Right lobe of liver (tissue), 6 donors: ENCODE data around the gene NANOS3. TPM values are rescaled to one million over a fixed set of nuclear protein-coding genes. Genes with fewer than 3 reads are reported as not detected.

Experiments
- ATAC-seq, 4 donors: fragments of 200-7000 bp; cut with Tn5 transposase; one replicate each; pipeline ENCODE4 v1.9.1; 2020; ENCODE audit warnings: mild to moderate bottlenecking in 4 of 4, moderate library complexity in 4 of 4
- DNase-seq, 3 donors: peaks; one replicate each; pipeline ENCODE4 v3.0.0-alpha.2; 2020
- H3K27ac ChIP-seq, 3 donors: fragments of 200-600 bp; one replicate each; pipeline ENCODE4 v1.8.0; 2022
- H3K27me3 ChIP-seq, 2 donors: fragments of 200-600 bp; one replicate each; pipeline ENCODE4 v1.8.0; 2022
- H3K36me3 ChIP-seq, 4 donors: fragments of 200-600 bp; sonication (generic) in 1 of 4; one replicate each; pipeline versions ENCODE4 v1.5.1 to v1.8.0; 2017 to 2022; ENCODE audit warnings: control low read depth in 1 of 4
- H3K4me1 ChIP-seq, 4 donors: fragments of 200-600 bp; sonication (generic) in 1 of 4; one replicate each; pipeline versions ENCODE4 v1.5.1 to v1.8.0; 2017 to 2022; ENCODE audit warnings: control low read depth in 1 of 4
- H3K4me3 ChIP-seq, 3 donors: fragments of 200-600 bp; one replicate each; pipeline ENCODE4 v1.8.0; 2022
- H3K9me3 ChIP-seq, 4 donors: fragments of 200-600 bp; sonication (generic) in 1 of 4; one replicate each; pipeline versions ENCODE4 v1.5.1 to v1.8.0; 2017 to 2022; ENCODE audit warnings: control low read depth in 1 of 4
- CTCF ChIP-seq, 4 donors: fragments of 200-600 bp in 3 of 4; fragments of 450-650 bp in 1 of 4; IDR thresholded peaks; one replicate each; pipeline versions ENCODE4 v1.5.1 to v1.8.0; 2016 to 2022; ENCODE audit warnings: antibody characterized with exemption in 4 of 4, mild to moderate bottlenecking in 2 of 4
- POLR2A ChIP-seq: fragments of 450-650 bp; IDR thresholded peaks from one replicate; pipeline ENCODE4 v1.6.1; 2017; ENCODE audit warnings: antibody characterized with exemption, mild to moderate bottlenecking
- WGBS: methylation state at CpG from one replicate; pipeline ENCODE4 v1.1.6; 2018; ENCODE audit warnings: low coverage, low lambda C conversion rate; ENCODE audit not compliant: insufficient coverage; ENCODE audit errors: missing lambda C conversion rate; 5-methylcytosine and 5-hydroxymethylcytosine counted together
- intact Hi-C, 2 donors: fragments of 100-400 bp; cut with DNase I; formaldehyde crosslinking; loops; one replicate each; pipeline versions ENCODE4 v1.11.2 to v1.14.1; 2022
- total RNA-seq, 6 experiments: library from RNA; depleted of rRNA in 2 of 6; stranded (reverse); fragments of >200 nt in 2 of 6; fragmentation: NEBNext Ultra II Directional in 3 of 6; extraction: Animal tissue kit (Norgen Biotek cat#: 25700) in 3 of 6; gene quantifications; one replicate each; pipeline versions ENCODE4 v1.1.0 to v1.2.4, GENCODE V29; 2016 to 2023
- donor health status: DM: no; HTN: yes; CAD: no.
- donor health status: DM: no; HTN: no; CAD: no.
- donor health status: DM: no; HTN: no; CAD: no.
- donor health status: DM: no; HTN: yes; CAD: no.
- donor health status: DM: no; HTN: yes; CAD: no.

NANOS3 gene
- total RNA-seq, 6 experiments from 2014 or later, result not detected

DNA sequence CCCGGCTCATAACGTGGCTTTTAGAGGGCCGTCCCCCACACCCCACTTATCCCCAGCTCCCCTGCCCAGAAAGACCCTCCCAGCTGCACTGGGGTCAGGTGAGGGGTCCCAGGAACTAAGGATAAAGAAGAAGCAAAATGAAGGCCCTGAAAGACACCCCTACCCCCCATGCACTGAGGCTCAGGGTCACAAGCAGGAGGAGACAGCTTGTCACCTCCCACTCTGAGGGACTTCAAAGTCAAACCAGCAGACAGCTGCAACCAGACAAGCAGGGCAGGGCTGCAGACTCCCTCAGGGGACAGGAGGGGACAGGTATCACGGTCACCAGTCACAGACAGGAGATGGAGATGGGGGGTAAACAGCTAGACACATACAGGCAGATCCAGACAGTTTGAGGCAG is 6.1 kb upstream of the NANOS3 start:
- DNase-seq (no peak), ATAC-seq (no peak)
- WGBS, result 83% methylated on average over 4 of the region's 4 CpGs
- Histone ChIP-seq H3K27me3 (peaks cover 0 to 7% of the 10 kb centered on the region in 2 donors), H3K9me3 (no peaks in the 10 kb centered on the region), H3K4me1 (peaks cover 0 to 2% (median 0%) of the 10 kb centered on the region in 4 donors), H3K27ac (no peak overlapping the region), H3K4me3 (no peak overlapping the region), H3K36me3 (no peaks in the 10 kb centered on the region)
- TF ChIP-seq POLR2A, result no peak
- TF ChIP-seq CTCF (IDR thresholded peaks at IDR 0.05), result no peak
- intact Hi-C loops, result no loop called here

DNA sequence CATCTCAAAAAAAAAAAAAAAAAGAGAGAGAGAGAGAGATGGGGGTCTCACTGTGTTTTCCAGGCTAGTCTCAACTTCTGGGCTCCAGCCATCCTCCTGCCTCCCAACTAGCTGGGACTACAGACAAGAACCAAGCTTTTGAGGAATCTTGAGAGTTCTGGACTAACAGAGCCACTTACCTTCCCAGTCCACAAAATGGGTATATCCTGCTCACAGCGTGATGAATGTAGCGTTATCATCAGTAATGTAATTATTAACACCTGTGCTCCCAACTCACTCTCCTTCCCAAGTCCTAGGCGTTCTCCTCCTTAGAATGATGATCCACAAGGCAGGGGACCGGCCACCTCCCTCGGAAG is 4.6 kb upstream of the NANOS3 start:
- intact Hi-C loops, result no loop called here
- H3K4me1 ChIP-seq, result no peaks in the 10 kb centered on the region
- H3K27me3 ChIP-seq, result peaks cover 0 to 7% of the 10 kb centered on the region in 2 donors
- no peaks in the 10 kb centered on the region for H3K9me3 ChIP-seq
- 24% methylated on average over 4 of the region's 5 CpGs for WGBS
- H3K4me3 ChIP-seq, result no peak overlapping the region
- H3K27ac ChIP-seq, result no peak overlapping the region
- no peak for DNase-seq
- ATAC-seq, result no peak
- TF ChIP-seq CTCF (IDR thresholded peaks at IDR 0.05), result no peak
- no peak for TF ChIP-seq POLR2A
- no peaks in the 10 kb centered on the region for H3K36me3 ChIP-seq

DNA sequence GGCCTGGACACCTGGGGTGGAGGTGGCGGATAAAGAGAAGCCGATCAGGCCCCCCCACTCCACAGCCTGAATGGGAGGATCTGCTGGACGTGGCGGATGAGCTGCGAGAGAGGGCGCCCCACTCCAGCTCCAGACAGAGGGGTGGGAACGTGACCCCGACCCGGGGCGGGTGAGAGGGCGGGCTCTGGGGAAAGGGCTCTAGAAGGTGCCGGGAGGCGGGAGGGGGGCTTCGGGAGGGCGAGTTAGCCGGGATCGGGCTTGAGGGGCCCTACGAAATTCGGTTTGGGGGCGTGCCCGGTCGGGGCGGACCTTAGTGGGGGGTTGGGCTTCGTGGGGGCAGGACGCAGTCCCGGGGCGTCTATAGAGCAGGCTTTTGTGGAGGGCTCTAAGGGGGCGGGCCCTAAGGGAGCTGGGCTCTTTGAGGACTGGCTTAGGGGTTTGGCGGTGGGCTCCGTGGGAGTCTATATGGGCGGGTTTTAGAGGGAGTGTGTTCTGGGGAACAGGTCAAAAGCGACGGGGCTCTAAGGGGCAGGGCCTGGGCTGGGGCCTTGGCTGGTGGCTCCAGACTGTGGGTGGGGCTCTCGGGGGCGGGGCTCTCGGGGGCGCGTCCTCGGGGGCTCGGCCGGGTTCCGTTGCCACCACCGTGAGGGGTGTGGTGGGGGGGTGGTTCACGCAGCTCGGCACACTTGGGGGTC is 4.1 kb upstream of the NANOS3 start:
- intact Hi-C loops, result no loop called here
- TF ChIP-seq CTCF (IDR thresholded peaks at IDR 0.05) (no peak), POLR2A (no peak)
- H3K4me1 ChIP-seq, result no peaks in the 10 kb centered on the region
- peaks cover 0 to 7% of the 10 kb centered on the region in 2 donors for H3K27me3 ChIP-seq
- H3K9me3 ChIP-seq, result no peaks in the 10 kb centered on the region
- H3K27ac ChIP-seq, result no peak overlapping the region
- WGBS, result 5% methylated on average over 20 of the region's 45 CpGs
- no peaks in the 10 kb centered on the region for H3K36me3 ChIP-seq
- peak overlapping the region in 2 of 3 donors; percentile 9 to 13 for H3K4me3 ChIP-seq
- ATAC-seq (peak; percentile 25 to 52 (median 47)), DNase-seq (peak in 1 of 3 donors; percentile 52)

GRCh38 chr19:13873834-13874515 is 3.0 kb upstream of the NANOS3 start:
- no peaks in the 10 kb centered on the region for H3K4me1 ChIP-seq
- ATAC-seq (no peak), DNase-seq (no peak)
- H3K27me3 ChIP-seq, result peaks cover 0 to 7% of the 10 kb centered on the region in 2 donors
- H3K36me3 ChIP-seq, result no peaks in the 10 kb centered on the region
- WGBS, result 39% methylated on average over 2 of the region's 35 CpGs
- intact Hi-C loops, result no loop called here
- H3K4me3 ChIP-seq, result no peak overlapping the region
- H3K27ac ChIP-seq, result no peak overlapping the region
- no peaks in the 10 kb centered on the region for H3K9me3 ChIP-seq
- TF ChIP-seq POLR2A (no peak), CTCF (IDR thresholded peaks at IDR 0.05) (no peak)
